ENCODE data around the gene GLYATL1B. TPM values are rescaled to one million over a fixed set of nuclear protein-coding genes. Genes with fewer than 3 reads are reported as not detected.
"Not testable (repeated sequence)": the region's sequence is repeated elsewhere in the genome, so short reads cannot be mapped to it uniquely, and the experiment has no call there.

The GLYATL1B gene
- total RNA-seq, 1 experiment from 2014 or later: not detected

GRCh38 chr11:59102259-59102765 lies 16.2 kb downstream of the GLYATL1B start:
- Mint-ChIP-seq H3K36me3 (ENCODE audit: insufficient read depth, unreplicated experiment) (peaks cover 24% of the 10 kb centered on the region), H3K27ac (ENCODE audit: unreplicated experiment) (no peak overlapping the region), H3K4me1 (ENCODE audit: low read depth, unreplicated experiment) (peaks cover 25% of the 10 kb centered on the region), H3K9me3 (ENCODE audit: low read depth, unreplicated experiment) (no peaks in the 10 kb centered on the region), H3K27me3 (ENCODE audit: unreplicated experiment) (no peaks in the 10 kb centered on the region), H3K4me3 (ENCODE audit: low read depth, unreplicated experiment) (peak overlapping the region; percentile 72)
- CTCF ChIA-PET: interaction anchor here (1.0 kb wide), 1 partner anchor 56 kb away, joined by 6 read pairs; no protein-coding TSS in a partner anchor
- no peak for TF ChIP-seq CTCF (IDR thresholded peaks at IDR 0.05; ENCODE audit: unreplicated experiment)
- peak; percentile 73 for DNase-seq
- no TSS peak for BruUV-seq (replicated peaks)
- intact Hi-C loops (cut with micrococcal nuclease; ENCODE audit: unreplicated experiment): loop anchor here (1.0 kb wide), 1 partner anchor 49 kb away; no protein-coding TSS in a partner anchor

- DNase-seq: peak; percentile 87
- CTCF ChIA-PET: interaction anchor here (0.6 to 1.4 kb wide), 9 partner anchors 13 to 1781 kb away, joined by 3 to 10 read pairs (median 3); partner anchors contain the start of gene FAM111A
- no peaks in the 10 kb centered on the region for H3K27me3 Mint-ChIP-seq (ENCODE audit: unreplicated experiment)
- H3K27ac Mint-ChIP-seq (ENCODE audit: unreplicated experiment): peak within 1 kb of the TSS; percentile 87
- H3K4me1 Mint-ChIP-seq (ENCODE audit: low read depth, unreplicated experiment): peaks cover 39% of the 10 kb centered on the region
- BruUV-seq (replicated peaks): no TSS peak
- peak within 1 kb of the TSS; percentile 93 for H3K4me3 Mint-ChIP-seq (ENCODE audit: low read depth, unreplicated experiment)
- peaks cover 38% of the 10 kb centered on the region for H3K36me3 Mint-ChIP-seq (ENCODE audit: insufficient read depth, unreplicated experiment)
- TF ChIP-seq CTCF (IDR thresholded peaks at IDR 0.05; ENCODE audit: unreplicated experiment): no peak
- intact Hi-C loops (cut with micrococcal nuclease; ENCODE audit: unreplicated experiment): loop anchor here (2.0 kb wide), 1 partner anchor 36 kb away; the partner anchor contains the start of gene FAM111A
- H3K9me3 Mint-ChIP-seq (ENCODE audit: low read depth, unreplicated experiment): no peaks in the 10 kb centered on the region
Observed at GRCh38 chr11:59106363-59107336, 20.5 kb downstream of the GLYATL1B start, which contains the start of gene FAM111B. Gene FAM111B (plus strand): TSS chr11:59107237. CDS start chr11:59109626, 2,389 bp downstream.

- intact Hi-C loops (cut with micrococcal nuclease; ENCODE audit: unreplicated experiment): loop anchor here (2.0 kb wide), 1 partner anchor 35 kb away; the partner anchor contains the start of gene FAM111A
- H3K9me3 Mint-ChIP-seq (ENCODE audit: low read depth, unreplicated experiment); H3K27me3 Mint-ChIP-seq (ENCODE audit: unreplicated experiment); BruUV-seq (replicated peaks): not testable (repeated sequence)
- peak overlapping the region; percentile 93 for H3K4me3 Mint-ChIP-seq (ENCODE audit: low read depth, unreplicated experiment)
- peaks cover 31% of the 10 kb centered on the region for H3K36me3 Mint-ChIP-seq (ENCODE audit: insufficient read depth, unreplicated experiment)
- DNase-seq: peak; percentile 10
- peak overlapping the region; percentile 87 for H3K27ac Mint-ChIP-seq (ENCODE audit: unreplicated experiment)
- peaks cover 39% of the 10 kb centered on the region for H3K4me1 Mint-ChIP-seq (ENCODE audit: low read depth, unreplicated experiment)
- CTCF ChIA-PET: interaction anchor here (0.6 to 0.7 kb wide), 2 partner anchors 112 to 1782 kb away, joined by 3 to 5 read pairs; no protein-coding TSS in a partner anchor
Observed at GRCh38 chr11:59107721-59108120, 21.6 kb downstream of the GLYATL1B start.

GRCh38 chr11:59112494-59112893 lies 26.4 kb downstream of the GLYATL1B start:
- intact Hi-C loops (cut with micrococcal nuclease; ENCODE audit: unreplicated experiment): no loop called here
- Mint-ChIP-seq H3K27me3 (ENCODE audit: unreplicated experiment) (no peaks in the 10 kb centered on the region), H3K27ac (ENCODE audit: unreplicated experiment) (no peak overlapping the region), H3K4me3 (ENCODE audit: low read depth, unreplicated experiment) (no peak overlapping the region), H3K4me1 (ENCODE audit: low read depth, unreplicated experiment) (peaks cover 23% of the 10 kb centered on the region), H3K36me3 (ENCODE audit: insufficient read depth, unreplicated experiment) (peaks cover 13% of the 10 kb centered on the region), H3K9me3 (ENCODE audit: low read depth, unreplicated experiment) (peaks cover 8% of the 10 kb centered on the region)
- CTCF ChIA-PET: no interaction called here
- no TSS peak for BruUV-seq (replicated peaks)
- no peak for DNase-seq
- TF ChIP-seq CTCF (IDR thresholded peaks at IDR 0.05; ENCODE audit: unreplicated experiment): no peak
